CD1c-positive myeloid dendritic cell (primary cell): ENCODE measurements around the gene MCUB.
"Not testable (repeated sequence)": the region's sequence is repeated elsewhere in the genome, so short reads cannot be mapped to it uniquely, and the experiment has no call there.

Experiments
- DNase-seq: peaks from one replicate; pipeline ENCODE4 v3.0.0-alpha.2; 2016; ENCODE audit errors: extremely low spot score

Gene MCUB

DNA sequence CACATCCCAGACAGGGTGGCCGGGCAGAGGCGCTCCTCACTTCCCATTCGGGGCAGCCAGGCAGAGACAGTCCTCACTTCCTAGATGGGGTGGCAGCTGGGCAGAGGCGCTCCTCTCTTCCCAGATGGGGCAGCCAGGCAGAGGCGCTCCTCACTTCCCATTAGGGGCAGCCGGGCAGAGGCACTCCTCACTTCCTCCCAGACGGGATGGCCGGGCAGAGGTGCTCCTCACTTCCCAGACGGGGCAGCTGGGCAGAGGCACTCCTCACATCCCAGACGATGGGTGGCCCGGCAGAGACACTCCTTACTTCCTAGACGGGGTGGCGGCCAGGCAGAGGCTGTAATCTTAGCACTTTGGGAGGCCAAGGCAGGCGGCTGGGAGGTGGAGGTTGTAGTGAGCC, 118.9 kb downstream of the MCUB start:
- not testable (repeated sequence) for DNase-seq

DNA sequence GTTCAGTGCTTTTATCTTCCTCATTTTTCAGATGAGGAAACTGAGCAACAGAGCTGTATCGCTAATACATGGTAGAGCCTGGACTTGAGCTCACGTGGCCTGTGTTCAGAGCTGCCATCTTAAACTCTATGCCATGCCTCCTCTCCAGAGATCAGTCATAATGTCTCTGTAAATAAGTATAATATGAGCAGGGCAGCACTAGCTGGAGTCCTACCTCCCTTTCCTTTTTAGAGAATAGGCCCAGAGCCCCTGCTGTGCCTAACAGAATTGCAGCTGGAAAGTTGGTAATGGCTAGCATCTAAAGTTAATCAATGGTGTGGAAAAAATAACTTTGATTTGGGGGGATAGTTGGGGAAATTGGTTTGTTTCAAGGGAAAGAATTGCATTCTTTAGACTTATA, 122.8 kb downstream of the MCUB start:
- DNase-seq, result no peak

DNA sequence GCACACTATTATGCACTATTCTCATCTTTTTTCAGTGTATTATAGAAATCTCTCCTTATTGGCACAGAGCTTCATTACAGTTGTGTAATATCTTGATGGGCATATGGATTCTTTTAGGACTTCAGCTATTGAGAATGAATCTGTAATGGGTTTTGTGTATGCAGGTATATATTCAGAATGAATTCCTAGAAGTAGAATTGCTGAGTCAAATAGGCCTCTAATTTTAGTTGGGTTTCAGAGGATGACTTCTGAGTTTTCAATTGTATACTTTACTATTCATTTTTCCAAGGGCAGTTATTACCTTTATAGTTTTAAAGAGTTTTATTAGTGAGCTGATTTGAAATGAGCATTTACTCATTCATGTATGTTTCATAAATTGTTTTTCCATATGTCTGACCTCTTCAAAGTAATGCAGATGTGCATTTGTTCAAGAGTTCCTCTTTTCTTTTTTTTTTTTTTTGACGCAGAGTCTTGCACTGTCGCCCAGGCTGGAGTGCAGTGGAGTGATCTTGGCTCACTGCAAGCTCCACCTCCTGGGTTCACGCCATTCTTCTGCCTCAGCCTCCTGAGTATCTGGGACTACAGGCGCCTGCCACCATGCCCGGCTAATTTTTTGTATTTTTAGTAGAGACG, 123.7 kb downstream of the MCUB start:
- no peak for DNase-seq

DNA sequence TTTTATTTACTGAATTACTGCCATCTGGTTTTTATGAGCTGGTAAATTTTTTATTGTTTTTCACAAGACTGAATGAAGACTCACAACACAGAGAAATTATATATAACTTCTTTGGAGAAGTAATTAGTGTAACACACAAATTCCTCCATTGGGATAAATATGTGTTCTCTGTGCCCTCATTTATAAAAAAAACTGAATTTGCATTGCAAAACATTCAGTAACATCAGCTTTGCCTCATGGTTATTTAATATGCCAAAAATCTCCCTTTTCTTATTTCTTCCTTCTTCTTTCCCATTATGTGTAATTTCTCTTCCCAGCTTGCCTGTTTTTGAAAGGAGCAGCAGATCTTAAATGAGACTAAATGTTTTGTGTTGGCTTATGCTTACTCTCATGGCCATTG, 124.7 kb downstream of the MCUB start:
- DNase-seq, result no peak

DNA sequence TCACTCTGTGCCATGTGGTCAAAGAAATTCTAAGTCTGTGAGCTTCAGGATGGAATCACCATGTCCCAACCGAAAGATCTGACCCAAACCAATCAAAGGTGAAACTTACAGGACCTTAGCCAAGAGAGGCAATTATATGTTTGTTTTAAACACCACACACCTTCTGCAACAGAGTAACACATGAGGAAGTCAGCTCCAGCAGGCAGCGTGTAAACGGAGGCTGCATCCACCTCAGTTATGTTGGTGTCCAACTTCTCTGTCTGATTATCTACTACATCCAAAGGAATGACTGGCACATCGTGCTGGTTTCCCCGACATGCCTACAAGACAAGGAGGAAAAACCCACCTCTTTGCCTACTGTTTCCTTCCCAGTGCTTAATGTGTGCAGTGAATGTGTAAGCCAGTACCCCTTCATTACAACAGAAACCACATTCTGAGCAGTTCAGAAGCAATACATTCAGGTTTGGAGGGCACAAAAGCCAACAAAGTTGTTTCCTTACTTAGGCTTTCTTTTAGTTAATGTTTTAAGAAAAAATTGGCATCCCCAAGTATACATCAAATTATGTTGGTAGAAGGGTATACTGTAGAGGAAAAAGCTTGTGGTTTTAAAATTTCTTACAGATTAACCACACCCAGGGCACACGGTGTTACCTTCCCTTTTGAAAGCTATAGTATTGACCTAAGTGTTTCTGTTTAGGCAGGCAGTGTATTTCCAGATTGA, 130.8 kb downstream of the MCUB start:
- no peak for DNase-seq

DNA sequence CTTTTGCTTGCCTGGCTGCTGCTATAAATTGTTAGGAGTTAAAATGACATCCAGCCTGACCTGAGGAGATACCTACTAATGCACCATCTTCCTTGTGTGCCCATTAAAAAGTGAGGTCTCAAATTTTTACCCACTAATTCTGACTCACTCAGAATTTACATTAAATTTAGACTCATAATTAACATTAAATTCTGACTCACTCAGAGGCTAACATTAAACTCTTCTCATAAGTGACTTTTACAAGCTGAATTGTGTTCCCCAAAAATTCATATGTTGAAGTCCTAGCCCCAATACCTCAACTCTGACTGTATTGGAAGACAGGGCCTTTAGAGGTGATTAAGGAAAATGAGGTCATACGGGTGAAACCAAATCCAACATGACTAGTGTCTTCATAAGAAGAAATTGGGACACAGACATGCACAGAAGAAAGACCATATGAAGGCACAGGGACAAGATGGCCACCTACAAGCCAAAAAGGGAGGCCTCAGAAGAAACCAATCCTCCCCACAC, 131.4 kb downstream of the MCUB start:
- DNase-seq, result no peak

DNA sequence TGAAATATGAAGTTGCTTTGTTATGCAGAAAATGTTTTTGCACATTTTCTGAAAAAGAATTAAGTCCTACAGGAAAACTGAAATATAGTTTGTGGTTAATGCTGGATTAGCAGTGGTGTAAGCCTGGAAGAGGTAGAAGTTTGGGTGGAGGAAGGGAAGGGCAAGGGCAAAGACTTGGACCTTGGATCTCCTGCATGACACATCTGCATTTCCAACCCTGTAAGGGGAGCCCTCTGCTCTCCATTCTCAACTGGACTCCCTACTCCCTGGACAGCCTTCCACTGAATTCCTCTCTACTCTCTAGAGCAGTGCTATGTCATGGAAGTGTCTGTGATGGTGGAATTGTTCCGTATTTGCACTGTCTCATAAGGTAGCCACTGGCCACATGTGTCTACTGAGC, 138.6 kb downstream of the MCUB start:
- no peak for DNase-seq

DNA sequence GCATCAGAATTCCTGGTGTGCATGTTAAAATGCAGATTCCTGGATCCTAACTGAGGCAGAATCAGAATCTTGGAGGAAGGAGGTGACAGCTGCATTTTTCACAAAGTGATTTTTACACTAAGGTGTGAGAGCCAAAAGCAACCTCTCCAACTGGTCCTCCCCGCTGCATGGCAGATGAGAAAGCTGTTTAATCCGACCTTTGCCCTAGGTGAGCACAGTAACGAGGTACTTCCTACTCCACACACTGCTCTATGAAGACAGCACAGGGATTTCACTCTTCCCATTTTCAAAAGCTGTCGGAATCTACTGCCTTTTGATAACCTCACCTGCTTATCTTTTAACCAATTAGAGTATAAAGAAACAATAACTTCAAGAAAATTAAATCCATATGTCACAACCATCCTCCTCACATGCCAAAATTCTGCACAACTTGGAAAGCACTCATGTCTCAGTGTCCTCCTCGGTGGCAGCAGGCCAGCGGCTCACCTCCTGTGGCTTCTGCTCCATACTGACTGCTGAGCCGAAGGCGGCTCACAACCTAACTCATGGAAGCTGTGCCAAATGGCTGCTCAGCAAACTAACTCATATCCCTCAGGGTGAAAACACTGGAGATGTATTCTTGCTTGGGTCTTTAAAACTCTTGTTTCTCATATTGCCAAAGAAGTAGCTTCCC, 139.6 kb downstream of the MCUB start:
- DNase-seq, result no peak

DNA sequence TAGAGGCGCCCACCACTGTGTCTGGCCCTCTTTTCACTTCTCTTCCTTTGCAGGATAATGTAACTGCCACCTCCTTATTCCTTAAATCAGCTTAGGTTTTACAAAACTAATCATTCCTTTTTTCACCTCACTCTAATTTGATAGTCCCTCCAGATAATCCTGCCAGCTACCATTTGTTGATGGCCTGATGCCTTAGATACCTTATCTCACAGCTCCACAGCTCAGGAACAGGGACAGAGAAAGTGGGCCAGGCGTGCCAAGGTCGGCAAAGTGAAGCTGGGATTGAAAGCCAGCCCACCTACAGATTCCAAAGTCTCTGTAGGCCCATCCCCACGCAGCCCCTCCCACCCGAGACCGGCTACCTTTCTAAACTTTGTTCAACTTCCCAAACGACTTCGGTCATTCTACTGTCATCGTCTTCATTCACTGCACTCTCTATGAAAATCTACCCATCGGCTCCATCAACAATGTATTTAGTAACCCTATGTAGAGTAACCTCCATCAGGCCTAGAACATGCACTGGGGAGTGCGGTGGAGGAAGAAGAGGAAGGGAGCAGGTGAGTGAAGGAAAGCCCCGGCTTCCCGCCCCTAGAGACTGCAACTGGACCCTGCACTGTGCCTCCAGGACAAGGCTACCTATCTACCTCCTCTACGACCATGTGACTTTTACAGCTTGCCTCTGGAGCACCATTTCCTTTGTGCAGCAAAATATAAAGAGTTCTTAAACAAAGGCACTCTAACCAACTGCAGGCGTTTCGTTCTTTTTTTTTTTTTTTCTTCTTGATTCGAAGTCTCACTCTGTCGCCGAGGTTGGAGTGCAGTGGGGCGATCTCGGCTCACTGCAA, 141.7 kb downstream of the MCUB start:
- DNase-seq, result no peak

DNA sequence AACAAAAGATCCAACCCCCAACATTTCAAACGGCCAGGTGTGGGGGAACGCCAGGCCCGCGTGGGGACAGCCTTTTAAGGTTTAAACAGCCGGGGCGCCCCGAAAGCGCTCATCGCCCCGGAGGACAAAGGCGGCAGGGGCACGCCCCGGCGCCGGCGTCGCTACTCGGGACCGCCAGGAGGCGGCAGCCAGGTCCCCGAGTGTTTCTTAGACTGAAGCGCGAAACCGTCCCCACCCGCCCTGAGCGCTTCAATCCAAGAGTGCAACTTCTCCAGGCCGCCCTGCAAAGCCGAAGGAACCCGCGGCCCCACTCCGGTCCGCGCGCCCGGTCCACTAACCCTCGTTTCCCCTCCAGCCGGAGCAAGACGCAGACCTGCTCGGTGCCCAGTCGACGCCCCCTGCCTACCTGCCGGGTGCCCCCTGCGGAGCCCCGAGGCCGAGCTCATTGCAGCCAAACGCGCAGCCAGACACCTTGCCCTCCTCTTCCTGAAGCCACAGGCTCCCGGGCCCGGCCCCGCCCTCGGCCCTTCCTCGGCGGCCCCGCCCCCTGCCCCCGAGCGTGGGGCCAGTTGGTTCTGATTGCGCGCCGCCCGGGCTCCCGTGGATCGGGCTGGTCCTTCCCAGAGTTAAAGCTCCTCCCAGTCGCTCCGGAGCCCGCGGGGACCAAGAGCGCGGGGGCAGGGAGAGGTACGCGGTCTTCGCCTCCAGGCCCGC, 143.1 kb downstream of the MCUB start, which contains the start of gene CASP6:
CASP6 (minus strand) TSS at position 496 of the 714 bp plus-strand sequence; CDS start at position 446, 50 bp downstream.
- peak; percentile 81 for DNase-seq

DNA sequence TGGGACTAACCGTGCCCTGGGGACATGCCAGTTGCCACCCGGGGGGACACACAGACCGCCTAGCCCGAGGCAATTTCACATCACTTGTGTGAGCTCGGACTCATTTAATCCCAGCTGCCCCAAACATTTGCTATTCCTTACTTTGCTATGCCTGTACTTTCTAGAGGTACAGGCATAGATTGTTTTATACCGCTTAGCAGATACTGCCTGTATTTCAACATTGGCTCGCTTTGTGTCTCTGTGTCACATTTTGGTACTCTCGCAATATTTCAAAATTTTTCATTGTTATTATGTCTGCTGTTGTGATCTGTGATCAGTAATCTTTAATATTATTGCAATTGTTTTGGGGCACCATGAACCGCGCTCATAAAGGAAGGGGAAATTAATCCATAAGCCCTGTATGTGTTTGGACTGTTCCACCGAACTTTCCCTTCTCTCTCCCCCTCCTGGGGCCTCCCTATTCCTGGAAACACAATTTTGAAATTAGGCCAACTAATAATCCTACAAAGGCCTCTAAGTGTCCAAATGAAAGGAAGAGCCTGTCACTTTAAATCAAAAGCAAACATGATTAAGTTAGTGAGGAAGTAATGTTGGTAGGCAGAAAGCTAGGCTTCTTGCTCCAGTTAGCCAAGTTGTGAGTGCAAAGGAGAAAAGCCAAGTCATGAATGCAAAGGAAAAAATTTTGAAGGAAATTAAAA, 143.8 kb downstream of the MCUB start:
- DNase-seq, result peak; percentile 12

DNA sequence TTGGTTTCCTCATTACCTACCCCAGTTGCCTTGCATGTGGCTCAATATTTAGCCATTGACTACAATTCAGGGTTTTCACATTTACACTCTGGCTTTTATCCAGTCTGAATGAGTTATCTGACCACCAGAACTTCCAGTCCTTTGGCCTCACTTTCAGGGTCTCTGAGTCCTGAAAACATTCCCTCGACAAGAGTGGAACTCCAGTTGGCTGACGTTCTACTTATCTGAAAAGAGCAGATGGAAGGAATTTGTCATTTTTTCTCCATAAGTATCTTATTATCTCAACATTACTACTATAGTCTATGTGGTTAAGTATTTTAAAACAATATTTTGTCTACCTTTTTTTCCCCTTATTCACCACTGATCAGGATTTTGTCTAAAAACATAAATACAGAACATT, 148.4 kb downstream of the MCUB start:
- no peak for DNase-seq

DNA sequence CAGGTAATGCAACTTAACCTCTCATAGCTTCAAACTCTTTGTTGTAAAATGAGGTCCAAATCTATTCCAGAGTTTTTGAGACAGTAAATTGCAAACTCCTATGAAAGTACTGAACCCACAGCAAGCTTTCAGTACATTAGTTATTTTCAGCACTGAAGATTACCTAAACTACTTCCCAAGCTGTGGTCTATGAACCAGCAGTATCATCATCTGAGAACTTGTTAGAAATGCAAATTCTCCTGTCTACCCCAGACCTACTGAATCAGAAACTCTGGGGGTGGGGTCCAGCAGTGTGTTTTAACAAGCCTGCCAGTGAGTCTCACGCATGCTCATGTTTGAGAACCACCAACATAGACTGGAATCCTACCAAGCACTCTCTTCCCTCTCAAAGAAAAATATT, 148.9 kb downstream of the MCUB start:
- DNase-seq, result no peak

DNA sequence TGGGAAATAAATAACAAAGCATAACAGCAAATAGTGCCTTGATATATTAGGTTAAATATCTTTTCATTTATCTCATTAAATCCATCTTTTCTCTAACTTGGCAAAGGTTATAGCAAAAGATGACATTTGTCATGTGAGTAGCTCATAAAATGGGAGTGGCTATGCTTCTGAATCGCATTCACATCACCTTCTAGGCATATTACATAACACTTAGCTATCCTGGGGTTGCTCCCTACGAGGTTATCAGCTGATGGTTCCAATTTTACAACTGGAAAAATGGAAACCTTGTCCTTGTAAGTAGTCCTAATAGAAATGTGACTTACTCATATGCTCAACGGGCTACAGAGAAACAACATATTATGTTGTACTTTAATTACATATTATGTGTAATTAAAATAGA, 153.5 kb downstream of the MCUB start:
- DNase-seq, result no peak

DNA sequence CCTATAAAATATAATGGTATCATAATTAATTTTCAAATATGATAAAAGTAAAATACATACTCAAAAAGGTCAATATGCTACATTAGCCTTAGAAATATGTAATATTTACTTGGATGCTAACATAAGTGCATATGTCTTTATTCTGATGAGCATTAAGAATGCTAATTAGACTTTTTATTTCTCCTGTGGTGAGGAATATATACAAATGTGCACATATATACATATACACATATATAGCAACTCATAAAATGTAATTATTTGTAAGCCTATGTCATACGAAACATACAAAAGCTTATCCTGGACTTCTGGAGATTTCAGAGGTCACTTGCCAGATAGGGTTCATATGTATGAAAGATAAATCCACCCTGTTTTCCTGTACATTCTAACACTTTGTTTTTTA, 158.7 kb downstream of the MCUB start:
- DNase-seq, result no peak

DNA sequence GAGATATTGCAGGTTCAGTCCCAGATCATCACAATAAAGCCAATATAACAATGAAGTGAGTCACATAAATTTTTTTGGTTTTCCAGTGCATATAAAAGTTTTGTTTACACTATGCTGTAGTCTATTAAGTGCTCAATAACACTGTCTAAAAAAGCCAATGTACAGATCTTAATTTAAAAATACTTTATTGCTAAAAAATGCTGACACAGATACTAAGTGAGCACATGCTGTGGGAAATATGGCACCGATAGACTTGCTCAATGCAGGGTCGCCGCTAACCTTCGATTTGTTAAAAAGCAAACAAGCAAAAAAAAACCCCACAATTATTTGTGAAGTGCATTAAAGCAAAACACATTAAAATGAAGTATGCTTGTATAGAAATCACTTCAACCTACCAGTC, 159.6 kb downstream of the MCUB start:
- no peak for DNase-seq

DNA sequence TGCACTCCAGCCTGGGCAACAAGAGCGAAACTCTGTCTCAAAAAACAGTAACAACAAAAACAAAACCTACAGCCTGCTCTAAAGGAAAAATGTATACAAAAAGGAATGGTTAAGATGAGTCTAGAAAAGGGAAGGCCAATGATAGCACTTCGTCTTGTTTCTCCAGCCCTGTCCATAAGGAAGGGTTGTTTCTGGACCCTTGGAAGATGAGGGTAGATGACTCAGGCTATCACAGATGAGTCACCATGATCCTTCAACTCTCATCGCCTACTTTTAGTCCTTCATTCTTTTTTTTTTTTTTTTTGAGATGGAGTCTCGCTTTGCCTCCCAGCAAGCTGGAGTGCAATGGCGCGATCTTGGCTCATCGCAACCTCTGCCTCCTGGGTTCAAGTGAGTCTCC, 161.0 kb downstream of the MCUB start:
- DNase-seq, result no peak

DNA sequence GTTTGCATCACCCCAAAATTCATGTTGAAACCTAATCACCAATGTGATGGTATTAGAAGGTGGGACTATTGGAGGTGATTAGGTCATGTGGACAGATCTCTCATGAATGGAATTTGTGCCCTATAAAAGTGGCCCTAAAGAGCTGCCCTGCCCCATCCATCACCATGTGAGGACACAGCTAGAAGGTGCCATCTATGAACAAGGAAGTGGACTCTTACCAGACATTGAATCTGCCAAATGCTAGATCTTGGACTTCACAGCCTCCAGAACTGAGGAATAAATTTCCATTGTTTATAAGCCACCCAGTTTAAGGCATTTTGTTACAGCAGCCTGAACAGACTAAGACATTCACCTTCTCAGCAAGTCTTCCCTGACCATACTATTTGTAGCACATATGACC, 162.3 kb downstream of the MCUB start:
- no peak for DNase-seq

DNA sequence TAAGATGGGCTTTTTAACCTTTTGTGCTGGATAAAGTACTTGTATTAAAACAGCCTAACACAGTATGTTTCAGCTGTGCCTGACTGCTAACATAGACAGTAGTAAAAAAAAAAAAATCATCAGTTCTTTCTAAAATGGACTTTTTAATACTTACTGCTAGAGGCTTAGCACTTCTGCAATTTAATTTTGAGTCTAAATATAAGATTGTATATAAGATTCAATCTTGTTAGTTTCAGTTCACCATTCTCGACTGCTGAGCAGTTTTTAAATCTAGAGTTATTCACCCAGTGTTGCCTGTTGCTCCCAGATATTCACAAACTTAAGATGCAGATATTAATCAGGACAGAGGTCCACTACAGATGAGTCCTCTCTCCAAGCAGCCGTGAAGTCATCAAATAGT, 163.1 kb downstream of the MCUB start:
- no peak for DNase-seq

DNA sequence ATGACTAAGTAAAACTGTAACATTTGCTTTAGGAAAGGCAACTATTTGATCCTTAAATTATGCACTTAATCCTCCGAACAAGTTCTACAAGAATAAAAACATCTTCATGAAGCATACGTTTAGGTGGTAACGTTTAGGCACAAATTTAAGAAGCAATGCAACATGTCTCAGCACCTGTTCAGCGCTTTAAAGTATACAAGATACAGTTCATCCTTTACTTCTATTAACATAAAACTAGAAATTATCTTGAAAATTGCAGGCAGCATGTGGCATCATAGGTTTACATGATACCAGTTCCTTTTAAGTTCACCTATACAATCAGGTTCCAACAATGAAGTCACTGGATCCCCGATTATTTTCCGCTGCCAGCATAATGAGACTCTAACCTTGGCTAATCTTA, 168.3 kb downstream of the MCUB start:
- no peak for DNase-seq
